H1 (cell line): Measurements from ENCODE around the gene CPM. TPM values are rescaled to one million over a fixed set of nuclear protein-coding genes. Genes with fewer than 3 reads are reported as not detected.

Source experiments
- CTCF ChIA-PET: fragments of 300-600 bp; sonication (Branson Sonifier 250); formaldehyde crosslinking; loops from one replicate; lab custom pipeline; 2021; ENCODE audit not compliant: partially characterized antibody; lab: Charles Lee
- POLR2A ChIA-PET: fragments of 300-600 bp; sonication (Branson Sonifier 250); formaldehyde crosslinking; loops from one replicate; lab custom pipeline; 2021; ENCODE audit warnings: inconsistent platforms; ENCODE audit not compliant: partially characterized antibody; lab: Charles Lee
- DNase-seq, 2 experiments: peaks; one replicate each; pipeline versions ENCODE4 v3.0.0 to v3.0.0-alpha.2; 2010 to 2022; ENCODE audit warnings: low spot score in 2 of 2, low read depth in 1 of 2, mixed read lengths in 1 of 2
- FAIRE-seq: peaks from 2 replicates; lab custom pipeline; 2011; peaks lifted over from hg19 to GRCh38; lab: Jason Lieb, UNC
- H2AFZ ChIP-seq: 2 replicates; pipeline ENCODE4 v1.8.1; 2012; ENCODE audit warnings: low read length, inconsistent platforms
- H2AK5ac ChIP-seq: 2 replicates; pipeline ENCODE4 v1.6.1; 2013; ENCODE audit warnings: low read depth, low read length
- H2BK120ac ChIP-seq: replicated peaks from 2 replicates; pipeline ENCODE3; 2013; ENCODE audit warnings: low read depth, low read length, inconsistent platforms
- H2BK12ac ChIP-seq: 2 replicates; pipeline ENCODE4 v1.6.1; 2013; ENCODE audit warnings: low read depth, low read length
- H2BK15ac ChIP-seq: 2 replicates; pipeline ENCODE4 v1.6.1; 2013; ENCODE audit warnings: low read length
- H2BK20ac ChIP-seq: 2 replicates; pipeline ENCODE4 v1.6.1; 2013; ENCODE audit warnings: low read length
- H2BK5ac ChIP-seq: 2 replicates; pipeline ENCODE4 v1.6.1; 2013; ENCODE audit warnings: low read depth, low read length
- H3K14ac ChIP-seq: 2 replicates; pipeline ENCODE4 v1.6.1; 2013; ENCODE audit warnings: inconsistent platforms; ENCODE audit not compliant: insufficient read length
- H3K18ac ChIP-seq: 2 replicates; pipeline ENCODE4 v1.6.1; 2013; ENCODE audit warnings: low read length; ENCODE audit errors: extremely low read depth
- H3K23ac ChIP-seq: 2 replicates; pipeline ENCODE4 v1.6.1; 2013; ENCODE audit warnings: inconsistent platforms; ENCODE audit not compliant: insufficient read length
- H3K23me2 ChIP-seq: 2 replicates; pipeline ENCODE4 v1.6.1; 2013; ENCODE audit warnings: low read depth, low read length
- H3K27ac ChIP-seq: 2 replicates; pipeline ENCODE4 v1.6.1; 2011; ENCODE audit warnings: low read depth, low read length, inconsistent platforms
- H3K27me3 ChIP-seq, 4 experiments: replicated peaks in 1 of 4; 1 replicate in 1 of 4; 2 replicates in 3 of 4; pipeline versions ENCODE4 v1.6.1 to v1.8.1; 2011 to 2013; ENCODE audit warnings: low read length in 3 of 4, mild to moderate bottlenecking in 3 of 4, inconsistent platforms in 2 of 4, mixed read lengths in 2 of 4, moderate library complexity in 1 of 4; ENCODE audit not compliant: control insufficient read depth in 3 of 4, insufficient read depth in 3 of 4; ENCODE audit errors: extremely low read depth in 1 of 4
- H3K36me3 ChIP-seq, 4 experiments: 2 replicates each; pipeline versions ENCODE4 v1.6.1 to v1.8.1; 2011 to 2013; ENCODE audit warnings: mild to moderate bottlenecking in 4 of 4, low read length in 3 of 4, moderate library complexity in 2 of 4, control low read depth in 1 of 4, inconsistent platforms in 1 of 4; ENCODE audit not compliant: insufficient read depth in 4 of 4, control insufficient read depth in 2 of 4
- H3K4ac ChIP-seq: replicated peaks from 2 replicates; pipeline ENCODE3; 2013; ENCODE audit warnings: low read length, low read depth, mixed read lengths, inconsistent platforms; ENCODE audit not compliant: insufficient read length
- H3K4me1 ChIP-seq, 4 experiments: replicated peaks in 1 of 4; 1 replicate in 1 of 4; 2 replicates in 3 of 4; pipeline versions ENCODE4 v1.6.1 to v1.8.1; 2011 to 2013; ENCODE audit warnings: low read length in 3 of 4, inconsistent platforms in 2 of 4, mixed read lengths in 1 of 4; ENCODE audit not compliant: insufficient read depth in 4 of 4, control insufficient read depth in 3 of 4
- H3K4me2 ChIP-seq, 2 experiments: 2 replicates each; pipeline versions ENCODE4 v1.6.1 to v1.8.1; 2011 to 2013; ENCODE audit warnings: low read depth in 2 of 2, low read length in 2 of 2, control low read depth in 1 of 2, inconsistent platforms in 1 of 2, mild to moderate bottlenecking in 1 of 2; ENCODE audit not compliant: insufficient read depth in 1 of 2
- H3K4me3 ChIP-seq, 4 experiments: fragments of 200-600, 300-600 bp in 1 of 4; sonication (generic), shearing (Covaris generic), sonication (Bioruptor Twin) in 1 of 4; 2 replicates each; pipeline versions ENCODE4 v1.5.1 to v1.8.1; 2011 to 2016; ENCODE audit warnings: low read length in 4 of 4, low read depth in 3 of 4, control low read depth in 2 of 4, inconsistent platforms in 2 of 4, mild to moderate bottlenecking in 2 of 4, mixed read lengths in 1 of 4, moderate library complexity in 1 of 4; ENCODE audit not compliant: insufficient read depth in 2 of 4; ENCODE audit errors: extremely low read depth in 1 of 4
- H3K56ac ChIP-seq: replicated peaks from 2 replicates; pipeline ENCODE3; 2013; ENCODE audit warnings: low read depth, mild to moderate bottlenecking, mixed read lengths, low read length, inconsistent platforms; ENCODE audit not compliant: insufficient read length
- H3K79me1 ChIP-seq: 2 replicates; pipeline ENCODE4 v1.6.1; 2013; ENCODE audit warnings: low read depth, low read length, control low read depth
- H3K79me2 ChIP-seq, 2 experiments: 2 replicates each; pipeline versions ENCODE4 v1.6.1 to v1.8.1; 2012 to 2013; ENCODE audit warnings: low read length in 2 of 2, mild to moderate bottlenecking in 2 of 2, inconsistent platforms in 1 of 2; ENCODE audit not compliant: insufficient read depth in 2 of 2, control insufficient read depth in 1 of 2
- H3K9ac ChIP-seq, 4 experiments: replicated peaks in 1 of 4; 1 replicate in 1 of 4; 2 replicates in 3 of 4; pipeline versions ENCODE4 v1.6.1 to v1.8.1; 2011 to 2013; ENCODE audit warnings: low read depth in 3 of 4, low read length in 3 of 4, control low read depth in 2 of 4, mild to moderate bottlenecking in 2 of 4, moderate library complexity in 2 of 4, inconsistent platforms in 1 of 4; ENCODE audit errors: extremely low read depth in 1 of 4
- H3K9me3 ChIP-seq, 2 experiments: 2 replicates each; pipeline versions ENCODE4 v1.6.1 to v1.8.1; 2012 to 2013; ENCODE audit warnings: mild to moderate bottlenecking in 2 of 2, moderate library complexity in 2 of 2, control low read depth in 1 of 2, inconsistent platforms in 1 of 2, low read depth in 1 of 2, low read length in 1 of 2, mixed read lengths in 1 of 2; ENCODE audit not compliant: insufficient read depth in 2 of 2
- H4K20me1 ChIP-seq, 2 experiments: replicated peaks in 1 of 2; 2 replicates each; pipeline versions ENCODE3 to v1.8.1; 2011 to 2013; ENCODE audit warnings: inconsistent platforms in 2 of 2, low read length in 2 of 2, mild to moderate bottlenecking in 1 of 2; ENCODE audit not compliant: insufficient read depth in 2 of 2, control insufficient read depth in 1 of 2
- H4K5ac ChIP-seq: 2 replicates; pipeline ENCODE4 v1.6.1; 2013; ENCODE audit warnings: low read length, low read depth, mixed read lengths, inconsistent platforms; ENCODE audit not compliant: insufficient read length
- H4K8ac ChIP-seq: 2 replicates; pipeline ENCODE4 v1.8.0; 2013; ENCODE audit warnings: mild to moderate bottlenecking, moderate library complexity, low read length, inconsistent platforms; ENCODE audit not compliant: insufficient read depth; ENCODE audit errors: extremely low read depth
- H4K91ac ChIP-seq: replicated peaks from 2 replicates; pipeline ENCODE3; 2013; ENCODE audit warnings: low read length, mixed read lengths, inconsistent platforms; ENCODE audit not compliant: insufficient read length
- ATF3 ChIP-seq: IDR thresholded peaks from 2 replicates; pipeline ENCODE4 v1.6.1; 2011; ENCODE audit warnings: low read depth, mild to moderate bottlenecking, low read length; ENCODE audit not compliant: insufficient read depth
- BRCA1 ChIP-seq: IDR thresholded peaks from 2 replicates; pipeline ENCODE4 v1.6.1; 2012; ENCODE audit warnings: low read depth, low read length, improper control_type of control experiment
- CHD2 ChIP-seq: IDR thresholded peaks from 2 replicates; pipeline ENCODE4 v1.6.1; 2012; ENCODE audit warnings: low read length, improper control_type of control experiment
- E2F6 ChIP-seq: IDR thresholded peaks from 2 replicates; pipeline ENCODE4 v1.6.1; 2012; ENCODE audit warnings: inconsistent platforms
- JUN ChIP-seq: IDR thresholded peaks from 2 replicates; pipeline ENCODE4 v1.6.1; 2011; ENCODE audit warnings: low read depth, mild to moderate bottlenecking, improper control_type of control experiment, low read length
- NRF1 ChIP-seq: IDR thresholded peaks from 2 replicates; pipeline ENCODE4 v1.6.1; 2011; ENCODE audit warnings: mild to moderate bottlenecking, low read depth, low read length, improper control_type of control experiment
- POU5F1 ChIP-seq: IDR thresholded peaks from 2 replicates; pipeline ENCODE4 v1.6.1; 2011; ENCODE audit warnings: low read depth, mild to moderate bottlenecking, low read length, moderate library complexity
- RFX5 ChIP-seq: IDR thresholded peaks from 2 replicates; pipeline ENCODE4 v1.6.1; 2011; ENCODE audit warnings: low read depth, low read length, improper control_type of control experiment, borderline replicate concordance
- SP1 ChIP-seq: IDR thresholded peaks from 2 replicates; pipeline ENCODE4 v1.6.1; 2011; ENCODE audit warnings: low read depth, low read length
- SP2 ChIP-seq: IDR thresholded peaks from 2 replicates; pipeline ENCODE4 v1.6.1; 2012; ENCODE audit warnings: mild to moderate bottlenecking, low read length, inconsistent platforms
- TAF7 ChIP-seq: optimal IDR thresholded peaks from 2 replicates; pipeline ENCODE3; 2011; ENCODE audit warnings: low read depth, mild to moderate bottlenecking, inconsistent platforms, low read length, moderate library complexity, borderline replicate concordance
- ZNF274 ChIP-seq: IDR thresholded peaks from 2 replicates; pipeline ENCODE4 v1.7.0; 2012; ENCODE audit warnings: low read length, borderline replicate concordance; ENCODE audit errors: extremely low read depth
- polyA plus RNA-seq, 7 experiments: library from polyadenylated mRNA; depleted of rRNA in 3 of 7; stranded (reverse) in 5 of 7; unstranded in 2 of 7; fragments of >200 nt in 5 of 7; fragments of 200-250 nt in 2 of 7; gene quantifications; 1 replicate in 5 of 7; 2 replicates in 1 of 7; 4 replicates in 1 of 7; pipeline versions ENCODE4 v1.2.1 to v1.2.3, GENCODE V29; 2011 to 2013; ENCODE audit warnings: missing spikeins in 2 of 7, mixed read lengths in 2 of 7
- total RNA-seq: library from RNA; stranded (reverse); fragmentation: NEBNext Ultra II Directional; extraction: Animal tissue kit (Norgen Biotek cat#: 25700); gene quantifications from 2 replicates; pipeline ENCODE4 v1.2.1, GENCODE V29; 2021

Gene CPM
- total and polyA plus RNA-seq, 2 of the 8 experiments (the other 6 are each of a cell fraction or from before 2014, with no cell fraction given), result 0.33 to 3.1 TPM

GRCh38 chr12:68940731-68941130 lies 7.8 kb upstream of the CPM start:
- H2AK5ac ChIP-seq, result no peak overlapping the region
- H2BK120ac ChIP-seq, result no peak overlapping the region
- H2BK5ac ChIP-seq, result no peak overlapping the region
- H3K27ac ChIP-seq, result no peak overlapping the region
- no peak overlapping the region for H3K4me2 ChIP-seq
- no peaks in the 10 kb centered on the region for H4K20me1 ChIP-seq
- no peak overlapping the region for H2BK15ac ChIP-seq
- H3K79me2 ChIP-seq, result no peaks in the 10 kb centered on the region
- no peak overlapping the region for H3K14ac ChIP-seq
- H3K56ac ChIP-seq, result no peak overlapping the region
- no peak overlapping the region for H2AFZ ChIP-seq
- CTCF ChIA-PET, result no interaction called here
- FAIRE-seq (no peak), DNase-seq (no peak)
- H3K23ac ChIP-seq, result no peak overlapping the region
- H4K8ac ChIP-seq, result no peak overlapping the region
- no peak overlapping the region for H4K5ac ChIP-seq
- H3K36me3 ChIP-seq, result no peaks in the 10 kb centered on the region
- H4K91ac ChIP-seq, result no peak overlapping the region
- no peak overlapping the region for H3K9ac ChIP-seq
- no peak overlapping the region for H3K4ac ChIP-seq
- H3K9me3 ChIP-seq, result no peaks in the 10 kb centered on the region
- POLR2A ChIA-PET, result no interaction called here
- H2BK20ac ChIP-seq, result no peak overlapping the region
- no peak overlapping the region for H2BK12ac ChIP-seq
- no peak overlapping the region for H3K4me3 ChIP-seq
- no peaks in the 10 kb centered on the region for H3K4me1 ChIP-seq
- no peaks in the 10 kb centered on the region for H3K27me3 ChIP-seq
- H3K79me1 ChIP-seq, result no peaks in the 10 kb centered on the region
- TF ChIP-seq BRCA1 (no peak), JUN (no peak), POU5F1 (no peak), E2F6 (no peak), SP1 (no peak), RFX5 (no peak), TAF7 (no peak), ATF3 (no peak), NRF1 (no peak), SP2 (no peak), CHD2 (no peak), ZNF274 (no peak)
- TF ChIP-seq, all 59 proteins: peak for 0
- H3K23me2 ChIP-seq, result no peaks in the 10 kb centered on the region
- no peak overlapping the region for H3K18ac ChIP-seq
